Activated CD4-positive, alpha-beta T cell treated with anti-CD3 and anti-CD28 coated beads, Interleukin-2, amount 10 ng/mL, durations not matched to agents 24 days and 14 days (primary cell): ENCODE results near the gene TDRD5. TPM values are rescaled to one million over a fixed set of nuclear protein-coding genes. Genes with fewer than 3 reads are reported as not detected.
"Not testable (repeated sequence)": the region's sequence is repeated elsewhere in the genome, so short reads cannot be mapped to it uniquely, and the experiment has no call there.

ENCODE experiments used
- DNase-seq: peaks from one replicate; pipeline ENCODE4 v3.0.0; 2022
- H3K27ac Mint-ChIP-seq: one replicate; pipeline ENCODE4 v1.8.0; 2022; ENCODE audit warnings: mild to moderate bottlenecking, mixed read lengths
- H3K27me3 Mint-ChIP-seq: one replicate; pipeline ENCODE4 v1.8.0; 2022; ENCODE audit warnings: mixed read lengths
- H3K36me3 Mint-ChIP-seq: one replicate; pipeline ENCODE4 v1.8.0; 2022; ENCODE audit warnings: low read depth, mild to moderate bottlenecking, mixed read lengths
- H3K4me1 Mint-ChIP-seq: one replicate; pipeline ENCODE4 v1.8.0; 2021; ENCODE audit warnings: mixed read lengths
- H3K4me3 Mint-ChIP-seq: one replicate; pipeline ENCODE4 v1.8.0; 2022; ENCODE audit warnings: mild to moderate bottlenecking, moderate library complexity, mixed read lengths
- H3K9me3 Mint-ChIP-seq: one replicate; pipeline ENCODE4 v1.8.0; 2021; ENCODE audit warnings: mixed read lengths
- intact Hi-C: fragments of 100-400 bp; cut with micrococcal nuclease; formaldehyde crosslinking; loops from one replicate; pipeline ENCODE4 v1.15.1; 2023
- total RNA-seq: library from RNA; stranded (reverse); gene quantifications from 2 replicates; pipeline ENCODE4 v1.2.3, GENCODE V29; 2022

TDRD5 gene
- total RNA-seq, 1 donor from 2014 or later, result not detected

GRCh38 chr1:179677882-179678281 lies 86.2 kb downstream of the TDRD5 start:
- peaks cover 4% of the 10 kb centered on the region for H3K9me3 Mint-ChIP-seq
- peaks cover 5% of the 10 kb centered on the region for H3K27me3 Mint-ChIP-seq
- H3K27ac Mint-ChIP-seq, result no peak overlapping the region
- intact Hi-C loops, result no loop called here
- H3K4me1 Mint-ChIP-seq, result no peaks in the 10 kb centered on the region
- H3K4me3 Mint-ChIP-seq, result no peak overlapping the region
- DNase-seq, result no peak
- no peaks in the 10 kb centered on the region for H3K36me3 Mint-ChIP-seq

DNA sequence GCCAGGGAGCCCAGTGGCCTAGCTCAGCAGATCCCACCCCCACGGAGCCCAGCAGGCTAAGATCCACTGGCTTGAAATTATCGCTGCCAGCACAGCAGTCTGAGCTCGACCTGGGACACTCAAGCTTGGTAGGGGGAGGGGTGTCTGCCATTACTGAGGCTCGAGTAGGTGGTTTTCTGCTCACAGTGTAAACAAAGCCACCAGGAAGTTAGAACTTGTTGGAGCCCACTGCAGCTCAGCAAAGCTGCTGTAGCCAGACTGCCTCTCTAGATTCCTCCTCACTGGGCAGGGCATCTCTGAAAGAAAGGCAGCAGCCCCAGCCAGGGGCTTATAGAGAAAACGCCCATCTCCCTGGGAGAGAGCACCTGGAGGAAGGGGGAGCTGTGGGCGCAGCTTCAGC lies 102.9 kb downstream of the TDRD5 start:
- H3K27me3 Mint-ChIP-seq, result peaks cover 25% of the 10 kb centered on the region
- DNase-seq, intact Hi-C loops, H3K4me1 Mint-ChIP-seq, H3K36me3 Mint-ChIP-seq, H3K4me3 Mint-ChIP-seq, H3K9me3 Mint-ChIP-seq, H3K27ac Mint-ChIP-seq: not testable (repeated sequence)

GRCh38 chr1:179702946-179703539 lies 111.4 kb downstream of the TDRD5 start:
- Mint-ChIP-seq H3K9me3 (no peaks in the 10 kb centered on the region), H3K27me3 (peaks cover 16% of the 10 kb centered on the region), H3K27ac (no peak overlapping the region), H3K36me3 (no peaks in the 10 kb centered on the region), H3K4me3 (no peak overlapping the region), H3K4me1 (peaks cover 6% of the 10 kb centered on the region)
- intact Hi-C loops, result no loop called here
- no peak for DNase-seq

DNA sequence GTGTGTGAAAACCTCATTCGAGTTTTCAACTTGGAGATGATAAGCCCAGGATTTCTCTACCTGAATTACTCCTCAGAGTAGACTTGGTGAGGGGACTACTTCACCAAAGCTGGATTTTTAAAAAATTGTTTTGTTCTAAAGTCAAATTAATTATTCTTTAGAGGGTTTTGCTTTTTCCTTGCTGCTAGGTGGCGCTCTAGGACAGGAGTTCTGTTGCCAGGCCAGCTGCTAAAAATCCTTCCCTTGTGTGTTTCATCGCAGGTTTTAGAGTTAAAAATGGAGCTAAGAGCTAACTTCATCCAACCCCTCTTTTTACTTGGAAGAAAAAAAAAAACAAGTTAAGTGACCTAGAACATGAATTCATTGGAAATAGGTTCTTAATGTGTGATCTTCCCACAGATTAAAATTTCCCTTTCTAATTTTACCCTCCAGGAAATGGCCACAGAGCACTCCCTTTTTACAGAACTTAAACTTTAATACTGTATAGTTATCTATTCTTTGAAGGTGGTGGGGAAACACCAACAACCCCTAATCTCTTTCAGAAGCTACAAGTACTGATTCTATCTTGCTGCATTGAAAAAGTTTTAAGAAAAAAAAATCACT lies 114.8 kb downstream of the TDRD5 start:
- H3K4me1 Mint-ChIP-seq, result peaks cover 20% of the 10 kb centered on the region
- no peaks in the 10 kb centered on the region for H3K36me3 Mint-ChIP-seq
- H3K4me3 Mint-ChIP-seq, result no peak overlapping the region
- peak overlapping the region; percentile 11 for H3K27ac Mint-ChIP-seq
- no peaks in the 10 kb centered on the region for H3K9me3 Mint-ChIP-seq
- peaks cover 8% of the 10 kb centered on the region for H3K27me3 Mint-ChIP-seq
- DNase-seq, result peak; percentile 89
- intact Hi-C loops, result loop anchor here (1.0 kb wide), 4 partner anchors 37 to 473 kb away; partner anchors contain the start of gene FAM163A

- no peaks in the 10 kb centered on the region for H3K9me3 Mint-ChIP-seq
Observed at GRCh38 chr1:179707406-179707805, 115.8 kb downstream of the TDRD5 start.

GRCh38 chr1:179708434-179709195 lies 117.0 kb downstream of the TDRD5 start:
- Mint-ChIP-seq H3K36me3 (no peaks in the 10 kb centered on the region), H3K9me3 (peaks cover 3% of the 10 kb centered on the region), H3K4me1 (peaks cover 20% of the 10 kb centered on the region), H3K27ac (no peak overlapping the region), H3K4me3 (no peak overlapping the region), H3K27me3 (no peaks in the 10 kb centered on the region)
- no peak for DNase-seq
- intact Hi-C loops, result no loop called here

More at GRCh38 chr1:179707406-179707805, 115.8 kb downstream of the TDRD5 start:
- no peak overlapping the region for H3K4me3 Mint-ChIP-seq
- no peak overlapping the region for H3K27ac Mint-ChIP-seq
- peaks cover 5% of the 10 kb centered on the region for H3K27me3 Mint-ChIP-seq
- intact Hi-C loops, result no loop called here
- H3K4me1 Mint-ChIP-seq, result peaks cover 20% of the 10 kb centered on the region
- H3K36me3 Mint-ChIP-seq, result no peaks in the 10 kb centered on the region
- DNase-seq, result no peak

GRCh38 chr1:179709841-179710329 lies 118.3 kb downstream of the TDRD5 start:
- peak; percentile 80 for DNase-seq
- Mint-ChIP-seq H3K4me3 (peak overlapping the region; percentile 22), H3K36me3 (no peaks in the 10 kb centered on the region), H3K27ac (peak overlapping the region; percentile 72), H3K9me3 (peaks cover 10% of the 10 kb centered on the region), H3K27me3 (no peaks in the 10 kb centered on the region), H3K4me1 (peaks cover 20% of the 10 kb centered on the region)
- intact Hi-C loops, result no loop called here

- peaks cover 32% of the 10 kb centered on the region for H3K9me3 Mint-ChIP-seq
- intact Hi-C loops, result no loop called here
- H3K27me3 Mint-ChIP-seq, result no peaks in the 10 kb centered on the region
- H3K36me3 Mint-ChIP-seq, result no peaks in the 10 kb centered on the region
- no peak overlapping the region for H3K27ac Mint-ChIP-seq
- peaks cover 7% of the 10 kb centered on the region for H3K4me1 Mint-ChIP-seq
- H3K4me3 Mint-ChIP-seq, result no peak overlapping the region
- DNase-seq, result no peak
Observed at GRCh38 chr1:179714159-179714558, 122.5 kb downstream of the TDRD5 start.

DNA sequence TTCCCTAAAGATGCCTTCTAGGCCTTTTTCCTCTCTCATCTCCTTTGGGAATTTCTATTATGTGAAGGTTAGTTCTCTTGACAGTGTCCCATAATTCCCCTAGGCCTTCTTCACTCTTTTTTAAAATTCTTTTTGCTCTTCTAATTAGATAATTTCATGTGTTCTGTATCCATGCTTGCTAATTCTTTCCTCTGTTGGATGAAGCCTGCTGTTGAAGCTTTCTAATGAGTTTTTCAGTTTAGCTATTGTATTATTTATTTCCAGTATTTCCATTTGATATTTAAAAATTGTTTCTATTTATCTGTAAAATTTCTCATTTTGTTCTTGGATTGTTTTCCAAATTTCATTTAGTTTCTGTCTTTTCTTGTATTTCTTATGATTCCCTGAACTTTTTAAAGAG lies 123.0 kb downstream of the TDRD5 start:
- no peak for DNase-seq
- Mint-ChIP-seq H3K27ac (no peak overlapping the region), H3K4me1 (peaks cover 6% of the 10 kb centered on the region), H3K27me3 (no peaks in the 10 kb centered on the region), H3K9me3 (peaks cover 34% of the 10 kb centered on the region), H3K4me3 (no peak overlapping the region), H3K36me3 (no peaks in the 10 kb centered on the region)
- intact Hi-C loops, result no loop called here

DNA sequence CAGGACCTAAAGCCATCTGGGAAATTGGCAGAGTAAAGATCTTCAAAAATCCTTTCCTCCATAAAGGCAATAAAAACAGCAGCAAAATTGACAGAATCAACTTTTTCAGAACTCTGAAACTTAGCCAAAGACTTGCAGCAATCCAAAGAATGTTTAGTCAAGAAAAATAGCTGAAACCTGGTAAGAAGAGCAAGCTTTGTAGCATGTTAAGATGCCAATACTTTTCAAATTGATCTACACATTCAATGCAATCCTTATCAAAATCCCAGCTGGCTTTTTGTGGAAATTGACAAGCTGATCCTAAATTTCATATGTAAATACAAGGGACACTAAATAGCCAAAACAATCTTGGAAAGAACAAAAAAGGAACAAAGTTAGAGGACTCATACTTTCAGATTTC lies 127.6 kb downstream of the TDRD5 start:
- Mint-ChIP-seq H3K9me3 (peaks cover 39% of the 10 kb centered on the region), H3K27ac (no peak overlapping the region), H3K4me1 (no peaks in the 10 kb centered on the region)

GRCh38 chr1:179728271-179728670 lies 136.6 kb downstream of the TDRD5 start:
- DNase-seq, result no peak
- Mint-ChIP-seq H3K9me3 (no peaks in the 10 kb centered on the region), H3K36me3 (no peaks in the 10 kb centered on the region), H3K27me3 (peaks cover 20% of the 10 kb centered on the region), H3K4me3 (no peak overlapping the region), H3K4me1 (no peaks in the 10 kb centered on the region), H3K27ac (no peak overlapping the region)
- intact Hi-C loops, result no loop called here

More for the DNA sequence above, 127.6 kb downstream of the TDRD5 start:
- no peak for DNase-seq
- intact Hi-C loops, result no loop called here
- no peaks in the 10 kb centered on the region for H3K27me3 Mint-ChIP-seq
- H3K36me3 Mint-ChIP-seq, result no peaks in the 10 kb centered on the region
- no peak overlapping the region for H3K4me3 Mint-ChIP-seq

GRCh38 chr1:179729881-179730280 lies 138.2 kb downstream of the TDRD5 start:
- no peak for DNase-seq
- Mint-ChIP-seq H3K27me3 (peaks cover 21% of the 10 kb centered on the region), H3K9me3 (no peaks in the 10 kb centered on the region), H3K36me3 (no peaks in the 10 kb centered on the region), H3K27ac (no peak overlapping the region), H3K4me1 (no peaks in the 10 kb centered on the region), H3K4me3 (no peak overlapping the region)
- intact Hi-C loops, result no loop called here

DNA sequence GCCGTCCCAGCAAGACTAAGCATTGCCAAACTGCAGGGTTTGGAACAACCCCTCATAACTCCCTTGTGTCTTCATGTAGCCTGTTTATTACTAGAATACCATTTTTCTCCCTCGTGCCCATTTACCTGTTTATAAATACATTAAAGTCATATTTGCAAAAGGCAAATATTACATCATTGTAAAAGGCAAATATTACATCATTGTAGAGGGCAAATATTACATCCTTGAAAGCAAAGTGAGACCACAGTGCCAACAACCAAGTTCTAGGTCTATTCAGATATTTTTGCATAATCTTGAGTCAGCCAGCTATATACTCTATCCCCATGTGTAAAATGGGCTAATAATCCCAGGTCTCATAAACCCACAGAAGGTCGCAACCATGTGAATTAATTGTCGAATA lies 140.0 kb downstream of the TDRD5 start:
- Mint-ChIP-seq H3K4me3 (no peak overlapping the region), H3K27me3 (peaks cover 24% of the 10 kb centered on the region), H3K9me3 (no peaks in the 10 kb centered on the region), H3K4me1 (no peaks in the 10 kb centered on the region), H3K27ac (no peak overlapping the region), H3K36me3 (no peaks in the 10 kb centered on the region)
- no peak for DNase-seq
- intact Hi-C loops, result no loop called here
